Measurements from ENCODE around the gene R3HDM4.
A peak's percentile ranks its signal among the peaks of the same experiment; 100 is the strongest.
"Not testable (repeated sequence)": the region's sequence is repeated elsewhere in the genome, so short reads cannot be mapped to it uniquely, and the experiment has no call there.

Gene R3HDM4

GRCh38 chr19:855142-855541 is 57.9 kb downstream of the R3HDM4 start:
- H3K27ac ChIP-seq (replicated peaks) = no peak overlapping the region
- TF ChIP-seq POLR2AphosphoS5 (IDR thresholded peaks at IDR 0.05; ENCODE audit: low read depth) (no peak), CTCF (IDR thresholded peaks at IDR 0.05; ENCODE audit: insufficient read depth, low read length) (no peak), REST (IDR thresholded peaks at IDR 0.05; ENCODE audit: insufficient replicate concordance, low read depth) (no peak), SPI1 (IDR thresholded peaks at IDR 0.05; ENCODE audit: borderline replicate concordance, low read depth) (no peak), GABPA (IDR thresholded peaks at IDR 0.05; ENCODE audit: low read depth) (no peak)
- no peak overlapping the region for H3K4me3 ChIP-seq (replicated peaks; ENCODE audit: insufficient read depth, low read length)
- no peak for DNase-seq (ENCODE audit: low read depth in 1 of 2, low spot score in 1 of 2)
- H3K27me3 ChIP-seq (ENCODE audit: insufficient read depth, poor library complexity, severe bottlenecking) = no peaks in the 10 kb centered on the region

GRCh38 chr19:854549-854948 is 58.5 kb downstream of the R3HDM4 start:
- H3K27ac ChIP-seq (replicated peaks) = no peak overlapping the region
- H3K27me3 ChIP-seq (ENCODE audit: insufficient read depth, poor library complexity, severe bottlenecking) = no peaks in the 10 kb centered on the region
- no peak for DNase-seq (ENCODE audit: low read depth in 1 of 2, low spot score in 1 of 2)
- H3K4me3 ChIP-seq (replicated peaks; ENCODE audit: insufficient read depth, low read length) = no peak overlapping the region
- no peak for TF ChIP-seq GABPA (IDR thresholded peaks at IDR 0.05; ENCODE audit: low read depth)
- no peak for TF ChIP-seq POLR2AphosphoS5 (IDR thresholded peaks at IDR 0.05; ENCODE audit: low read depth)
- TF ChIP-seq CTCF (IDR thresholded peaks at IDR 0.05; ENCODE audit: insufficient read depth, low read length) = no peak
- TF ChIP-seq SPI1 (IDR thresholded peaks at IDR 0.05; ENCODE audit: borderline replicate concordance, low read depth) = no peak
- TF ChIP-seq REST (IDR thresholded peaks at IDR 0.05; ENCODE audit: insufficient replicate concordance, low read depth) = no peak

GRCh38 chr19:853614-854220 is 59.3 kb downstream of the R3HDM4 start:
- not testable (repeated sequence) for H3K27me3 ChIP-seq (ENCODE audit: insufficient read depth, poor library complexity, severe bottlenecking); DNase-seq (ENCODE audit: low read depth in 1 of 2, low spot score in 1 of 2); H3K27ac ChIP-seq (replicated peaks)
- H3K4me3 ChIP-seq (replicated peaks; ENCODE audit: insufficient read depth, low read length) = peak overlapping the region; percentile 70

DNA sequence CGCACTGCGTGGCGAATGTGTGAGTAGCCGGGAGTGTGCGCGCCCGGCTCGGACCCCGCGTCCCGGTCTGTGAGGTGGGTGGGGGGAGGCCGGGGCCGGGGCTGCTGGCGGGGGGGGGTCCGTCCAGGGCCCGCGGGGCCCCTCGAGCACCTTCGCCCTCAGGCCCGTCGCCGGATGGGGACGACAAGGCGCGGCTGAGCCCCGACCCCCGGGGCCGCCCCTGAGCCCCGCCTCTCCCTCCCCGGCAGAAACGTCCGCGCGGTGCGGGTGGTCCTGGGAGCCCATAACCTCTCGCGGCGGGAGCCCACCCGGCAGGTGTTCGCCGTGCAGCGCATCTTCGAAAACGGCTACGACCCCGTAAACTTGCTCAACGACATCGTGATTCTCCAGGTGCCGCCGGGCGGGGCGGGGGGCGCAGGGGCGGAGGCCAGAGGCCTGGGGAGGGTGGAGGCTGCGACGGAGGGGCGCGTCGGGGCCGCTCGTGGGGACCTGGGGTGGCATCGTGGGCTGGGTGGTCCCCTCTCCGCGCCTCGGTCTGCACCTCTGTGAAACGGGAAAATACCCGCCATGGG is 59.9 kb downstream of the R3HDM4 start:
- Histone ChIP-seq H3K27me3 (ENCODE audit: insufficient read depth, poor library complexity, severe bottlenecking) (no peaks in the 10 kb centered on the region), H3K27ac (replicated peaks) (peak overlapping the region; percentile 89), H3K4me3 (replicated peaks; ENCODE audit: insufficient read depth, low read length) (peak overlapping the region; percentile 70)
- no peak for TF ChIP-seq GABPA (IDR thresholded peaks at IDR 0.05; ENCODE audit: low read depth)
- no peak for TF ChIP-seq CTCF (IDR thresholded peaks at IDR 0.05; ENCODE audit: insufficient read depth, low read length)
- no peak for TF ChIP-seq SPI1 (IDR thresholded peaks at IDR 0.05; ENCODE audit: borderline replicate concordance, low read depth)
- no peak for TF ChIP-seq POLR2AphosphoS5 (IDR thresholded peaks at IDR 0.05; ENCODE audit: low read depth)
- no peak for TF ChIP-seq REST (IDR thresholded peaks at IDR 0.05; ENCODE audit: insufficient replicate concordance, low read depth)
- no peak for DNase-seq (ENCODE audit: low read depth in 1 of 2, low spot score in 1 of 2)

Measured in HL-60 (cell line).